ENCODE measurements around the gene RBM23. TPM values are rescaled to one million over a fixed set of nuclear protein-coding genes. Genes with fewer than 3 reads are reported as not detected.

The RBM23 gene
- total and polyA plus RNA-seq, 9 of the 15 experiments (the other 6 are each of a cell fraction or from before 2014, with no cell fraction given): 46.0 to 102 (median 58.5) TPM

DNA sequence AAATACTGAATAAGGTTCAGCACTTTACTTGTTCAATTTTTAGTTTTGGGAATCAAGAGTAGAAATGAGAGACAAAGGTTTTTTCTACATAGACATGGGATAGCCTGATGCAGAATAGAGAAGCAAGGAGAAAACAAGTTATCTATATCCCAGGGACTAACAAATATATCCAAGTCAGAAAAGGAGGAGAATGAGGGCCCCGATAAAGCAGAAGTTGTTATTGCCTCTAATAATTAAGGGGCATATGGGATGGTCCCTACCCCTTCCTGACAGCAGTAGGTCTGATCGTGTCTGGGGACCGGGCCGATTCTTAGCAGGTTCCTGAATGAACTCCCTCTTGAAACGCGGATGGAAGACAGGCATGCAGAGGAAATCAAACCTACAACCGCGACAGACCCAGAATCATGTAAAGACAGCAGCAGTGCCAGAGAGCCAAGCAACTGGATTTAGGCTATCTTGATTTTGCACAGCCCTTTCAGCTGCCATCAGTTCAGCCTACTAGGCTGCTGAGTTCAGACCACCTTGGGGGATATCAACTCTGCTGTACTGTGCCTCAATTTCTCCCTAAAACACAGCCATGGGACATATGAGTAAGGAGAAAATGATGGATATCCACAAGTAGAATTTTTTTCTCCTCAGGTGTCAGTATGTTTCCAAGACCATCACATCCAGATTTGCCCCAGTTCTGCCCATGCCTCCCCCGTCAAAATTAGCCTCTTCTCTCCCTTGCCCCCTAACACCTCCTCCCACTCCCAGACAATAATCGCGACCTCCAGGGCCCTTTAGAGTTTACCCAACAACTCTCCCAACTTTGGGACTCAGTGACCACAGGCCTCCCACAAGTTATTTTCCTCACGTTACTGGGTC lies 9.5 kb upstream of the RBM23 start (continued):
- TF ChIP-seq NFIC (IDR thresholded peaks at IDR 0.05) (no peak; the same call in 1 of the 2 replicates), RBM14 (IDR thresholded peaks at IDR 0.05; ENCODE audit: borderline replicate concordance, insufficient read depth, low read depth, low read length) (no peak), ELF4 (CRISPR knock-in tag; IDR thresholded peaks at IDR 0.05) (no peak), TEAD4 (IDR thresholded peaks at IDR 0.05; ENCODE audit: low read length) (no peak), TEAD4 (CRISPR knock-in tag; IDR thresholded peaks at IDR 0.05; ENCODE audit: borderline replicate concordance) (no peak), HOXB6 (CRISPR knock-in tag; IDR thresholded peaks at IDR 0.05; ENCODE audit: borderline replicate concordance) (no peak), CTBP1 (IDR thresholded peaks at IDR 0.05; ENCODE audit: borderline replicate concordance) (no peak), FOS (IDR thresholded peaks at IDR 0.05; ENCODE audit: extremely low read depth, insufficient read length) (no peak), BRCA1 (IDR thresholded peaks at IDR 0.05) (no peak), BRCA1 (CRISPR knock-in tag; IDR thresholded peaks at IDR 0.05) (no peak), NELFE (IDR thresholded peaks at IDR 0.05; ENCODE audit: insufficient read depth, insufficient read length) (no peak), TBP (optimal IDR thresholded peaks at IDR 0.05; ENCODE audit: low read depth, low read length) (no peak), SPI1 (IDR thresholded peaks at IDR 0.05; ENCODE audit: borderline replicate concordance, low read depth, low read length) (no peak)
- TF ChIP-seq, protein P1, sequence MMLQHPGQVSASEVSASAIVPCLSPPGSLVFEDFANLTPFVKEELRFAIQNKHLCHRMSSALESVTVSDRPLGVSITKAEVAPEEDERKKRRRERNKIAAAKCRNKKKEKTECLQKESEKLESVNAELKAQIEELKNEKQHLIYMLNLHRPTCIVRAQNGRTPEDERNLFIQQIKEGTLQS (IDR thresholded peaks at IDR 0.05): no peak
- TF ChIP-seq, protein P1 (CRISPR knock-in tag; conservative IDR thresholded peaks at IDR 0.05): no peak
- TF ChIP-seq, protein P2, sequence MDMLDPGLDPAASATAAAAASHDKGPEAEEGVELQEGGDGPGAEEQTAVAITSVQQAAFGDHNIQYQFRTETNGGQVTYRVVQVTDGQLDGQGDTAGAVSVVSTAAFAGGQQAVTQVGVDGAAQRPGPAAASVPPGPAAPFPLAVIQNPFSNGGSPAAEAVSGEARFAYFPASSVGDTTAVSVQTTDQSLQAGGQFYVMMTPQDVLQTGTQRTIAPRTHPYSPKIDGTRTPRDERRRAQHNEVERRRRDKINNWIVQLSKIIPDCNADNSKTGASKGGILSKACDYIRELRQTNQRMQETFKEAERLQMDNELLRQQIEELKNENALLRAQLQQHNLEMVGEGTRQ (CRISPR knock-in tag; IDR thresholded peaks at IDR 0.05): no peak

All from K562 (cell line).